M059J (cell line): ENCODE results near the gene SMOC2. TPM values are rescaled to one million over a fixed set of nuclear protein-coding genes. Genes with fewer than 3 reads are reported as not detected.

Experiments used
- DNase-seq: peaks from one replicate; pipeline ENCODE4 v3.0.0-alpha.2; 2012; ENCODE audit warnings: low read depth
- total RNA-seq: library from RNA; depleted of rRNA; stranded (reverse); fragments of >200 nt; shearing (Covaris generic); gene quantifications from 2 replicates; pipeline ENCODE4 v1.2.3, GENCODE V29; 2014; rRNA removed

SMOC2 gene
- total RNA-seq, 1 experiment from 2014 or later, result 0.47 TPM

DNA sequence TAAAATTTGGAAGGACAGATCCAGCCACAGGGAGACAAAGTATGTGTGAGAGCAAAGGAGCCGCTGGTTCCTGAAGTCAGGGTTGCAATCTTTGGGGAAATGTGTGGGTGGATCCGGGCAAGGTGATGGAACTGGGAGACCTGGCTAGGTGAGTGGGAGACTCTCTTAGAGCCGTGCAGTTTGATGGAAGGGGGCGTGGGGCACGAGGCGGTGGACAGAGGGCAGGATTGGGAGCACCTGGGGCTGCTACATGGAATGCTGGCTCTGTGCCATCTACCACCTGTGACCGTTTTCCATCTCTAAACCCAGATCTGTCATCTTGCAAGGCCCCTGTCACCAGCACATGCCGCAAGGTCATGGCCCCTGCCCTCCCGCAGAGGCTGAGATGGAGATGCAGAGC is 268.4 kb downstream of the SMOC2 start:
- DNase-seq, result no peak

GRCh38 chr6:168709991-168710390 is 269.0 kb downstream of the SMOC2 start:
- DNase-seq, result no peak

DNA sequence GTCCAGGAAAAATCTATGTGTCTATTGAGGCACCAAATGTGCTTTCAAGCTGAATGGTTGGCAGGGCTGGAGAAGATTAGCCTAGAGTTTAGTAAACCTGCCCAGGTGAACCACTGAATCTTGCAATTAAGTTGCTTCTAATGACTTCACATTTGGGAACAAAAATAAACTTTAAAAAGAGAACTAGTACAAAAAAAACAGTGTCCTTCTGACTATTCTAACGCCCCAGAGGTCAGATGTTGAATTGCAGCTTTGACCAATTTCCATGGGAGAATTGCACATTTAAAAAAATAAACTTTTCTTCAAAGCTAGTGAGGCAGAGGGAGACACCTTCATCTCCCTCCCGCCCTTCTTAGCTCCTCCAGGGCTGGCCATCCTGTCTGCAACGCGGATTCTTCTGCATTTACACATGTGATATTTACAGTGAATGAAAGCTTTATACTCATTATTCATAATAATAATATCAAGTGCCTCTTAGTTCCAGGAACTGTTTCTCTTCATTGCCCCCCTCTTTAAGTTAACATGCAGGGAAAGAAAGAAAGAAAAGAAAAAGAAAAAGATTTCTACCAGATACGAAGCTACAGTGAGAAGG is 270.2 kb downstream of the SMOC2 start:
- DNase-seq, result no peak

- DNase-seq, result peak; percentile 7
Measured at GRCh38 chr6:168711666-168712300, 270.8 kb downstream of the SMOC2 start.

DNA sequence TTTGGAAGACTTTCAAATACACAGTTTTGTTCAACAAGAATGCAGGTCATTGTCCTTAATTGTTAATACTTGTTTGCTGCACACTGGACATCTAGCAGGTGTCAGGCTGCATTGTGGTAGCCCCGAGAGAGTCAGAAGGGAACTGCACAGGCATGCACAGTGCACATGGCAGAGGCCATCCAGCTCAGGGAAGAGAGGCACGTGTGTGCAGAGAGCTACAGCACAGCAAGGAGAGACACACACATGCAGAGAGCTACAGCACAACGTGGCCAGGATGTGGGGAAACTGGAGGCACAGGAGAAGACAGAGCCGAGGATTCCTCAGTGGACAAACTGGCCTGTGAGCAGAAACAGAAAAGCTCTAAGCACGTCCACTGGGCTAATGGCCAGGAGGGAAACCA is 272.0 kb downstream of the SMOC2 start:
- no peak for DNase-seq

DNA sequence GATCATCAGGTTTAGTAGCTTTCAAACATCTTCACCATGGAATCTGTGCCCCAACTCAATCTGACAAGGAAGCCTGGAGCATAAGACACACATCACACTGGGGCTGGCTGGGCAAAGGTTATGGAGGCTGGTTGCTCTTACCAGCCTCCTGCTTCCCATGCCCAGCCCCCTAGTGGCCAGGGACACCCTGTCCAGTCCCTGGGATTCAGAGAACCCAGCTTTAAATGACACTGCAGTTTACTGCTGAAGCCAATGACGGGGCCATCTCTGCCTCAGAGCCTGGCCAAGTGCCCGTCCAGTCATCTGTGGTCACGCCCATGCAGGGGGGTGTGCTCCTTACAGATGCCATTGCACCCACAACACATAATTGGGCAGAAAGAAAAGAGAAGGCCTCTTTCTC is 272.9 kb downstream of the SMOC2 start:
- peak; percentile 21 for DNase-seq

GRCh38 chr6:168714547-168715260 is 273.7 kb downstream of the SMOC2 start:
- DNase-seq, result no peak

DNA sequence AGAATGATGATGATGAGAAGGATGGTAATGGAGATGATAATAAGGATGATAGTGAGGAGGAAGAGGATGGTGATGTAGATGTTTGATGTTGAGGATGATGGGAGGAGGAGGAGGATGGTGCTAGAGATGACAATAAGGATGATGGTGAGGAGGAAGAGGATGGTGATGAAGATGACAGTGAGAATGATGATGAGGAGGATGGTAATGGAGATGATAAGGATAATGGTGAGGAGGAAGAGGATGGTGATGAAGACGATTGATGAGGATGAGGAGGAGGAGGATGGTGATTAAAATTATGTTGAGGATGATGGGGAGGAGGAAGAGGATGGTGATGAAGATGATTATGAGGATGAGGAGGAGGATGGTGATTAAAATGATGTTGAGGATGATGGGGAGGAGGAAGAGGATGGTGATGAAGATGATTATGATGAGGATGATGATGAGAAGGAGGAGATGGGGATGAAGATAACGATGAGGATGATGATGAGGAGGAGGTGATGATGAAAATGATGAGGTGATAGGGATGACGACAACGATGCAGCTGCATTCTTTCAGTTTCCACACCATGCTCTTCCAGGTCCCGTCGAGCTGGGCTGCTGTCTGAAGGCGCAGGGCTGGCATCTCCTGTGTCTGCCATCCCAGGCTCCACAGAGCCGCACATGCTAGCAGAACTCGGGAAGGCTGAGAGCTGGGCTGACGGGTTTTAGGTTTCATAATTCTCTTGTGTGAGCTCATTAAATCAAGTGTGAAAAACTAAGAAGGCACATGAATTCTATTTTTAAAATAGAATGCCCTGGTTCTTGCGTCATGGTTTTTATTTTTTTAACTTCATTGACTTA is 274.9 kb downstream of the SMOC2 start:
- peak; percentile 2 for DNase-seq

DNA sequence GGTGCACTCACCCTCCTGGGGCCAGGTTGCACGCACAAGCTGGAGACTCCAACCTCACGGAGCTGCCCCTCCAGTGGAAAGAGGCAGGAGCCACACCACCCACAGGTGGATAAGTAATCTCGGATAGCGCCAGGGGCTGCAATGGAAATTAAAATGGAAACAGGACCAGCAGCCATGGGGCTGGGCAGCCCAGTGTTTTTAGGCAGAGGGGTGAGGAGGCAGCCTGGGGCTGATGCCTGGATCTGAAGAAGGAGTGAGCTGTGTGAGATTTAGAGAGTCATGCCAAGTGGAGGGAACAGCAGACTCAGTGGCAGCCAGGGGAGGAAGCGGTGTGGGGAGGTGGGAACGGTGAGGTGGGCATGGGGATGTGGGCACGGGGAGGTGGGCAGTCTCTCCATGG is 275.6 kb downstream of the SMOC2 start:
- no peak for DNase-seq

- DNase-seq, result no peak
Measured at GRCh38 chr6:168717491-168717890, 276.5 kb downstream of the SMOC2 start.

Other genes with a start within 250 kb of the SMOC2 start
- gene DACT2, start 121.4 kb upstream of the SMOC2 start, total RNA-seq, result not detected in 2 replicates